HG03139 (cell line): Measurements from ENCODE around the gene PCGF3.
A peak's percentile ranks its signal among the peaks of the same experiment; 100 is the strongest.

Experiments
- ATAC-seq: cut with Tn5 transposase; IDR thresholded peaks from one replicate; pipeline ENCODE4 v1.9.1; 2021; ENCODE audit not compliant: unreplicated experiment

The PCGF3 gene

GRCh38 chr4:705278-706082 lies at the start of gene PCGF3:
Gene PCGF3, plus strand, starts transcription at chr4:705832. Its CDS starts 27,849 bp downstream, at chr4:733681.
- peak; percentile 90 for ATAC-seq

- no peak for ATAC-seq
Observed at GRCh38 chr4:656436-657337, 48.9 kb upstream of the PCGF3 start.

- no peak for ATAC-seq
Observed at GRCh38 chr4:657338-657833, 48.2 kb upstream of the PCGF3 start.

- no peak for ATAC-seq
Observed at GRCh38 chr4:657834-658667, 47.6 kb upstream of the PCGF3 start.

GRCh38 chr4:658681-659667 lies 46.7 kb upstream of the PCGF3 start:
- no peak for ATAC-seq

- no peak for ATAC-seq
Observed at GRCh38 chr4:659851-660250, 45.8 kb upstream of the PCGF3 start.

GRCh38 chr4:660401-660800 lies 45.2 kb upstream of the PCGF3 start:
- ATAC-seq, result no peak

GRCh38 chr4:661231-661630 lies 44.4 kb upstream of the PCGF3 start:
- no peak for ATAC-seq

- ATAC-seq, result no peak
Observed at GRCh38 chr4:661881-662761, 43.5 kb upstream of the PCGF3 start.

- ATAC-seq, result no peak
Observed at GRCh38 chr4:663046-663437, 42.6 kb upstream of the PCGF3 start.

GRCh38 chr4:663438-664428 lies 41.9 kb upstream of the PCGF3 start:
- no peak for ATAC-seq

- no peak for ATAC-seq
Observed at GRCh38 chr4:664713-665231, 40.9 kb upstream of the PCGF3 start.

- no peak for ATAC-seq
Observed at GRCh38 chr4:665381-665750, 40.3 kb upstream of the PCGF3 start.

GRCh38 chr4:665751-666435 lies 39.7 kb upstream of the PCGF3 start:
- ATAC-seq, result no peak

- ATAC-seq, result no peak
Observed at GRCh38 chr4:666436-666810, 39.2 kb upstream of the PCGF3 start.

GRCh38 chr4:666822-667544 lies 38.6 kb upstream of the PCGF3 start:
- ATAC-seq, result no peak
